Measurements from ENCODE around the gene SLC66A2.

GRCh38 chr18:79942211-79942610 is 9.2 kb downstream of the SLC66A2 start:
- no peak for TF ChIP-seq EP300 (IDR thresholded peaks at IDR 0.05)
- no peak for TF ChIP-seq CTCF (IDR thresholded peaks at IDR 0.05)
- no peak for TF ChIP-seq POLR2AphosphoS5 (IDR thresholded peaks at IDR 0.05)

Measured in esophagus muscularis mucosa (tissue), 4 donors.